COLO829 (cell line): ENCODE data around the gene PLAGL2.
"Not testable (repeated sequence)": the region's sequence is repeated elsewhere in the genome, so short reads cannot be mapped to it uniquely, and the experiment has no call there.

ENCODE experiments used
- DNase-seq: peaks from one replicate; pipeline ENCODE4 v3.0.0; 2012; ENCODE audit warnings: low spot score

The PLAGL2 gene

DNA sequence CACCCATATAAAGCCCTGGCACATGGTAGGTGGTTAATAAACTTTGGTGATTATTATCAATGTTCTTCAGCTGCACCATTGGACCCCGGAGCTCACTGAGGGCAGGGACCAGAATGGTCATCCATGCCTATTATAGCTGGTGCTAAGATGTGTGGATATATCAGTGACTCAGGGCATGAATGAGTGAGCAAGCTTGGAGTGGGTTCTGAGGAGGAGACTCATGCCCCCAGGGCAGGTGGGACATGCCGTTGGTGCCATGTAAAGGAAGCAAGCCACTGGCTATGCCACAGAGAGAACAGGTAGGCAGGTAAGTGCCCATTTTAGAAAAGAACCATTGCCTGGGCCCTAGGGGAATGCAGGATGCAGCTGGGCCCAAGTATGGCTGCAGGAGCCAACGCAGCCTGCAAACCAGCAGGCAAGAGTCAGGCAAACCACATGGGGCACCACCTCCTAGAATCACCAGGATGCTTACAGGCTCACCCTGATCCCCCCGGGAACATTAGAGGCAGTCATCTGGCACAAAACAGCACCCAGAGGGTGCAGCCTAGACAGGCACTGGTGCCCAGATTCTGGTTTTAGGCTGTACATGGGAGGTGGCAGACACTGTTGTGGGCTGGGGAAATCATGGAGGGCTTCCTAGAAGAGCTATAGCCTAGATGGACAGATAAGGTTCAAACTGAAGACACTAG, 23.5 kb downstream of the PLAGL2 start:
- no peak for DNase-seq

GRCh38 chr20:32181606-32182005, 25.9 kb downstream of the PLAGL2 start:
- no peak for DNase-seq

GRCh38 chr20:32179934-32180333, 27.6 kb downstream of the PLAGL2 start:
- no peak for DNase-seq

- no peak for DNase-seq
Measured at GRCh38 chr20:32179515-32179914, 28.0 kb downstream of the PLAGL2 start.

- DNase-seq = not testable (repeated sequence)
Measured at GRCh38 chr20:32177696-32178095, 29.8 kb downstream of the PLAGL2 start.

DNA sequence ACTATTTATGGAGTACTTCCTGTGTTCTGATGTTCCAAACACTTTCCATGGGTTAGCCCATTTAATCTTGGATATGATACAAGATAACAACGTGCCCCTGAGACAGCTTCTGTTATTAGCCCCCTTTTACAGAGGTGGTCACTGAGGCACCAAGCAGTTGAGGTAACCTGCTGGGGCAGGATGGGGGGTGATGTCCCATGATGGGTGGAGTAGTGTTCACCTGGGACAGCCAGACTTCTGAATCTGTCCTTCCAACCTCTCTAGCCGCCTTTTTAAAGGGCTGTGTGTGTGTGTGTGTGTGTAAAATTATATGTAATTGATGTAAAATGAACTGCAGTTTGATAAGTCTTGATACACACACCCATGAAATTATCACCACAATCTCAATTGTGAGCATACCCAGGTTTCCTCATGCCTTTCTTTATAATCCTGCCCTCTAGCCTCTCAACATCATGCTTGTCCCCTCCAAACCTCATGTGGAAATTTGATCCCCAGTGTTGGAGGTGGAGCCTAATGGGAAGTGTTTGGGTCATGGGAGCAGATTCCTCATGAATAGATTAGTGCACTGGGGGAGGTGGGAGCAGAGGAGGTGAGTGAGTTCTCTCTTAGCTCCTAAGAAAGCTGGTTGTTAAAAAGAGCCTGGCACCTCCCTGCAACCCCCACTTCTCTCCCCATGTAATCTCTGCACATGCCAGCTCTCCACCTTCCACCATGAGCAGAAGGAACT, 39.2 kb downstream of the PLAGL2 start:
- DNase-seq = no peak

- DNase-seq = no peak
Measured at GRCh38 chr20:32167552-32167951, 40.0 kb downstream of the PLAGL2 start.

DNA sequence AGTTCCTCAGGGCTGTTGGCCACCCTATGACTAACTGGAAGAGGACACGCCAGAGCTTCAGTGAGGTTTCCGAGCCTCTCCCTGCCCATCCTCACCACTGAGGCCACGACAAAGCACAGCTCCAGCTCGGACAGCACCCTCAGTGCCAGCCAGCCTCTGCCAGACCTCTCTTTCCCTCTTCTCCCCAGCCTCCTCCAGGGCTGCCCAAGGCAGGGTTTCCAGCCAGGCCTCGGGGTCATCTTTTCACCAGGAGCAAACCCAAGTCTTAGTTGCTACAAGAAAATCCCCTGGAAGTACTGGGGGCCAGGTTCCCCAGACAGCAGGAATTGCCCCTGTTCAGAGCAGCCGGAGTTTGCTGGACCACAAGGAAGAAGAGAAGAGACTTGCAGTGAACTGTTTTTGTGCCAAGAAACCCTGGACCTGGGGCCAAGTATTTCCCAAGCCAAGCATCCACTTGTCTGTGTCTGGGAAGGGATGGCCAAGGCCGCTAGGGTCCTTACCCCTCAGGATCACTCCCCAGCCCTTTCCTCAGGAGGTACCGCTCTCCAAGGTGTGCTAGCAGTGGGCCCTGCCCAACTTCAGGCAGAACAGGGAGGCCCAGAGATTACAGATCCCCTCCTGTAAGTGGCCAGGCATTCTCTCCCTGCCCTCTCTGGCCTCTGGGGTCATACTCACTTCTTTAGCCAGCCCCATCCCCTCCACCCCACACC, 41.6 kb downstream of the PLAGL2 start:
- DNase-seq = no peak

DNA sequence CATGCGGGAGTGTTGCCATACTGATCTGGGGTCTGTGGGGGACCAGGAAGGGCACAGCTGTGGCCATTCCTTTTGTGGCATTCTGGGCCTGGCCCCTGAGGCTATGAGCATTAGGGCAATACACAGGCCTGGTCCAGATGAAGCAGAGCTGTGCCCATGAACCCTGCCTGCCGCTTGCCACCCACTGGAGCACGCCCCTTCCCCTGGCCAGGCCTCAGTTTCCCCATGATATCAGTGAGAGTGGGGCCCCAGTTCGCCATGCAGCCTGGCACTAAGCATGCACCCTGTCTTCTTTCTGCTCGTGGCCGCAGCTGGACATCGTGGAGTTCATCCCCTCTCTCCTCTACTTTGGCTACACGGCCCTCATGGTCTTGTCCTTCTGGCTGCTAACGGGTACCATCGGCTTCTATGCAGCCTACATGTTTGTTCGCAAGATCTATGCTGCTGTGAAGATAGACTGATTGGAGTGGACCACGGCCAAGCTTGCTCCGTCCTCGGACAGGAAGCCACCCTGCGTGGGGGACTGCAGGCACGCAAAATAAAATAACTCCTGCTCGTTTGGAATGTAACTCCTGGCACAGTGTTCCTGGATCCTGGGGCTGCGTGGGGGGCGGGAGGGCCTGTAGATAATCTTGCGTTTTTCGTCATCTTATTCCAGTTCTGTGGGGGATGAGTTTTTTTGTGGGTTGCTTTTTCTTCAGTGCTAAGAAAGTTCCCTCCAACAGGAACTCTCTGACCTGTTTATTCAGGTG, 42.4 kb downstream of the PLAGL2 start:
- no peak for DNase-seq

- no peak for DNase-seq
Measured at GRCh38 chr20:32163951-32164350, 43.6 kb downstream of the PLAGL2 start.

DNA sequence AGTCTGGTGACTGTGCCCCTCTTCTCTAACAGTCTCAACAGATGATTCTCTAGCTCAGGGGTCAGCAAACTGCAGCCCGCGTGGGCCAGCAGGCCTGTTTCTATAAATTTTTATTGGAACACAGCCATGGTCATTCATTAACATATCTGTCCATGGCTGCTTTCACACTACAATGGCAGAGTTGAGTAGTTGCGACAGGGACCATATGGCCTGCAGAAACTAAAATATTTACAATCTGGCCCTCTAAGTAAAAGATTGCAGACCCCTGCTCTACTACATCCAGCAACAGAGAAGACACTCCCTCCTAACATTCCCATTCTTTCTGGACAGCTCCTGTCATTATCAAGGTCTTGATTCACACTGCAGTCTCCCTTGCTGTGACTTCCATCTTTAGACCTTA, 45.2 kb downstream of the PLAGL2 start:
- DNase-seq = no peak

- no peak for DNase-seq
Measured at GRCh38 chr20:32160341-32160740, 47.2 kb downstream of the PLAGL2 start.

GRCh38 chr20:32159766-32160221, 47.7 kb downstream of the PLAGL2 start:
- no peak for DNase-seq

DNA sequence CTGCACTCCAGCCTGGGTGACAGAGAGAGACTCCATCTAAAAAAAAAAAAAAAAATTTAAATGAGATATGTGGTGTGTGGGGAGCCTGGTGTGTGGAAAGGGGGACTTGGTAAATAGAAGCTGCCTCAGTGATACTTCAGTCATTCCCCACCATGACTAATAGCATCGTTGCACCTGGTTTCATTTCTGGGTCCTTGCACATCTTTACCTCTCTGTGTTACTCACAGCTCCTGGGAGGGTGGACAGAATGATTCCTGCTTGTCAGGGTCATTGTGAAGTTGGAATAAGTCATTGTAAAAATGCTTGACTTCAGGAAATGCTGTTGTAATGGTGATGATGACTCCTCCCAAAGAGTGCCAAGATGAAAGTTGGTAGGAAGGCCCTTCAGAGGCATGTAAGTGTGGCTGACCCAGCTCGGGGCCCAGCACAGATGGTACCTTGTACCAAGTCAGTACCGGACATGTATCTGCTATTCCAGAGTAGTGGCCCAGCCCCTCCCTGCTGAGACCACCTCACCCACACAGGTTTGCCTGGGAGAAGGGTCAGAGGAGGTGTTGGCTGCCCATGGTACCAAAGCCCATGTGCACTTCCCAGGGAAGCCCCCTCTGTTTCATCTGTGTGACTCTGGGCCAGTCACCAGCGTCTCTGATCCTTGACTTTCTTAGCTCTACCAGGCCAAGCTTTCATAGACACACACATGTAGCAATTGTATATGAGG, 48.4 kb downstream of the PLAGL2 start:
- no peak for DNase-seq

DNA sequence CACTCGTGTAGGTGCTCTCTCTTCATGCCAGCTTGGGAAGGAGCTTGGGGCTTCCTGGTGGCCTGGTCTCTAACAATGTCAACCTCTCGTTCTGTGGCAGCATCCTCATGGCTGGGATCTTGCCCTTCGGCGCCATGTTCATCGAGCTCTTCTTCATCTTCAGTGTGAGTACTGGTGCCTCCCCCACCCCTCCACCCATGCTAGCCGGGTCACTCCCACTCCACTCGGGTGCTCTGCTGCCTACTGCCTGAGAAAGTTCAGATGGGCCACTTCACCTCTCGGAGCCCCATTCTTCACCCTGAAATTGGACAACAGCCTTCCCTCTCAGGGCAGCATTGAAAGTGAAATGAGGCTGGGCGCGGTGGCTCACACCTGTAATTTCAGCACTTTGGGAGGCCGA, 49.2 kb downstream of the PLAGL2 start:
- DNase-seq = no peak

DNA sequence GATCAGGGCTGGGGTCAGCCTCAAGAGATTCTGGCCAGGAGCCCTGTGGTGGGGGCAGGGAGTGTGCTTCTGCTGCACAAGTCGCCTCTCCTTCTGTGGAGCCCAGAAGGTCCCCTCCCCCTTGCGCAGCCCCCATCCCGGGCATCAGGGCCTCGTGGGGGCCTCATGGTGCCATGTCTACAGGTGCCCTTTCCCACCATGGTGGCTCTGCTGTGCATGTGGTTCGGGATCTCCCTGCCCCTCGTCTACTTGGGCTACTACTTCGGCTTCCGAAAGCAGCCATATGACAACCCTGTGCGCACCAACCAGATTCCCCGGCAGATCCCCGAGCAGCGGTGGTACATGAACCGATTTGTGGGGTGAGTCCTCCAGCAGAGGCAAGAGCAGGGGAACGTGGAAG, 49.9 kb downstream of the PLAGL2 start:
- no peak for DNase-seq

GRCh38 chr20:32155017-32155981, 52.2 kb downstream of the PLAGL2 start:
- no peak for DNase-seq

DNA sequence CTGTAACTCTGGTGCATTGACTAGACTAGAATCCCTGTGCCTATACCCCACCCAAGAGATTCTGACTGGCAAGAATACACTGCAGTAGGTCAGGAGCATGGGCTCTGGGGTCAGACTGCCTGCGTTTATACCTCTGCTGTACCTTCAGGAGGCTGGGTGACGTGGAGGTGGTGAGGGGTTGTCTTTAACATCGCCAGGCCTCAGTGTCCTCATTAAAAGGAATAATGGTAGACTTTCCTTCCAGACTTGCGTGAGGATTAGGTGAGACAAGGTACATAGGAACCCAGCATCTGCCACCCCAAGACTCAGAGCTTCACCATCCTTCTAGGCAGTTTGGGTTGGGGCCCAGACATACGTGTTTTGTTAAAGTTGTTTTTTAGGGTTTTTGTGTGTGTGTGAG, 53.8 kb downstream of the PLAGL2 start:
- no peak for DNase-seq

- DNase-seq = no peak
Measured at GRCh38 chr20:32153156-32153665, 54.3 kb downstream of the PLAGL2 start.
